Urothelium cell line (cell line): ENCODE measurements around the gene TTLL4.

Experiments
- DNase-seq: peaks from one replicate; pipeline ENCODE4 v3.0.0; 2011; ENCODE audit warnings: low spot score, mixed read lengths
- FAIRE-seq: peaks from 2 replicates; lab custom pipeline; 2011; peaks lifted over from hg19 to GRCh38; lab: Jason Lieb, UNC

Gene TTLL4

GRCh38 chr2:218782528-218782844 lies 71.9 kb downstream of the TTLL4 start:
- DNase-seq (no peak), FAIRE-seq (no peak)

DNA sequence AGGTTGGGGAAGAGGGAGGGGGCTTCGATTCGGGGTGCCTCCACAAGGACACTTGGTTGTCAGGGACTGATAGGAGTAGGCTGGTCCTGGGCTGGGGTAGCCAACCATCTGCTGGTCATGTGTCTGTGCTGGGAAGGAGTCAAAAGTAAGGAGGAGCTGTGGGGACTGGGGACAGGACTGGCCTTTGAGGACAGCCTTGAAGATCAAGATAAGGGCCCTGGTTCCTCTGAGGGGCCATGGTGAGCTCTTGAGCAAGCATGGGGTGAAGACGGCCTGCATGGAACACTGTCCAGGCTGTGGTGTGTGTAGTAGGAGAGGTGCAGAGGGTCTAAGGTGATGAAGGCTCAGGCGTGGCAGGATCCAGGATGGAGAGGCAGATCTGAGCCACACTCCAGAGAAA lies 73.1 kb downstream of the TTLL4 start:
- DNase-seq (no peak), FAIRE-seq (no peak)

GRCh38 chr2:218785103-218785502 lies 74.5 kb downstream of the TTLL4 start:
- FAIRE-seq (no peak), DNase-seq (no peak)

- FAIRE-seq, result no peak
- no peak for DNase-seq
Measured at GRCh38 chr2:218786133-218786532, 75.5 kb downstream of the TTLL4 start.

DNA sequence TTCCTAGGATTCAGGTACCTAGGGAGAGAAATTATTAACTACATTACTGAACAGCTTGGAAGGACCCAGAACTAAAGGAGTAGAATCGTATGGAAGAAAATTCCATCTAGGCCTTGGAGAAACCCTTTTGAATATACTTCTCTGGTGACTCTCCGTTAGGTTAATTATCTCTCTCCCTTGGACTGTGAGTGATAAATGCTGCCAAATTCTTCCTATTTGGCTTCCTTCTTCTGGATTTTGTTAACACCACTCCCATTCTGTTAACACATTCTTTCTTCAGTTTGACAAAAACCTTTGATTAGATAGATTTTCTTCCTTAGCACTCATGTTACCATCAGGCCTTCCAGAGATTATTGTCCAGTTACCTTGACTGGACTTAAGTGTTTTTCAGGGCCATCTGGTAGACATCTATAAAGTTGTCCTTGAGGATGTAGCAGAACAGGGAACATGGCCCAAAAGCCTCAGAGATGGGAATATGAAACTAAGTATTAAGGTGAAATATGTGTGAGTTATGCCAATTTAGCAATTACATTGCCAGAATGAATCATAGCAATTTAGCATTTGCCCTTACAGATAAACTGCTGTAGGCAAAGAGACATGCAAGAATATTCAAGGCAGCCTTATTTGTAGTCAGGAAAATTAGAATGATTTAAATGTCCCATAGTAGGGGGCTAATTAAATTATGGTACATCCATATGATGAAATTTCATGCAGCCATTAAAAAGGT lies 78.1 kb downstream of the TTLL4 start:
- DNase-seq (no peak), FAIRE-seq (no peak)

GRCh38 chr2:218792433-218792832 lies 81.8 kb downstream of the TTLL4 start:
- no peak for FAIRE-seq
- no peak for DNase-seq

GRCh38 chr2:218796691-218797090 lies 86.1 kb downstream of the TTLL4 start:
- FAIRE-seq, result no peak

GRCh38 chr2:218798767-218799504 lies 88.3 kb downstream of the TTLL4 start:
- DNase-seq (no peak), FAIRE-seq (no peak)

More at GRCh38 chr2:218796691-218797090, 86.1 kb downstream of the TTLL4 start:
- no peak for DNase-seq

- no peak for DNase-seq
- FAIRE-seq, result no peak
Measured at GRCh38 chr2:218799990-218800389, 89.4 kb downstream of the TTLL4 start.

DNA sequence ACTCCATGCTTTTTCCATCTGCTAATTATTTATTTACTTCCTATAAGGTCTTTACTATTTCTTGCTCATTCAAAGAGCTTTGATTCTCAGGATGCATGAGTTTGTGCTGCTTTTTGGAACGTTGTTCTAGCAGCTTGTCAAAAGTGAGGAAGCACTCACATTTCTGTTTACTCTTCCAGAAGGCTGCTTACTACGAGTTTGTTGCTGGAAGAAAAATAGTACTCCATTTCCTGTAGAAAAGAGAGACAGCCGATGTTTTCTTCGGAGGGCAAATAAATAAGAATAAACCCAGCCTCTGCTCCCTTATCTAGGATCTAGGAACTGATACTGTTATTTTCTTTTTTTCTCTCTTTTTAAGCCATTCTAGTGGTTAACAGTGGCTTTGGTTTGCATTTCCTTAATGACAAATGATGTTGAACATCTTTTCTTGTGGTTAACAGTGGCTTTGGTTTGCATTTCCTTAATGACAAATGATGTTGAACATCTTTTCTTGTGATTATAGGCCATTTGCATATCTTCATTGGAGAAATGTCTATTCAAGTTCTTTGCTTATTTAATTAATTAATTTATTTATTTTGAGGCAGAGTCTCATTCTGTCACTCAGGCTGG lies 91.9 kb downstream of the TTLL4 start:
- FAIRE-seq (no peak), DNase-seq (no peak)

- no peak for DNase-seq
- FAIRE-seq, result no peak
Measured at GRCh38 chr2:218804817-218805216, 94.2 kb downstream of the TTLL4 start.
